ENCODE data around the gene ENTPD8. TPM values are rescaled to one million over a fixed set of nuclear protein-coding genes. Genes with fewer than 3 reads are reported as not detected.

Gene ENTPD8
- total RNA-seq, 1 experiment from 2014 or later = 0.77 TPM

- Histone ChIP-seq H3K23me2 (ENCODE audit: insufficient read length, low read depth, low read length, poor library complexity, severe bottlenecking) (peaks cover 3% of the 10 kb centered on the region), H3K79me2 (ENCODE audit: insufficient read depth, low read length) (no peaks in the 10 kb centered on the region), H3K4me2 (ENCODE audit: insufficient read depth, insufficient read length, low read length) (no peak overlapping the region), H3K9me3 (ENCODE audit: control insufficient read depth, low read depth, low read length) (no peaks in the 10 kb centered on the region), H2BK15ac (ENCODE audit: low read depth, low read length) (no peak overlapping the region), H3K18ac (ENCODE audit: insufficient read length, low read depth, low read length) (no peak overlapping the region), H3K23ac (ENCODE audit: insufficient read length, low read depth, low read length) (no peak overlapping the region), H3T11ph (ENCODE audit: low read length) (no peak overlapping the region), H3K56ac (ENCODE audit: insufficient read length, low read depth, low read length) (no peak overlapping the region), H2BK20ac (ENCODE audit: low read depth, low read length, poor library complexity, severe bottlenecking) (no peak overlapping the region), H3K79me1 (ENCODE audit: insufficient read depth, low read depth, low read length, poor library complexity, severe bottlenecking) (no peaks in the 10 kb centered on the region), H3K14ac (ENCODE audit: insufficient read depth, low read length) (no peak overlapping the region; the same call in 1 of the 2 replicates), H3K27ac (ENCODE audit: insufficient read length, low read depth, low read length) (no peak overlapping the region), H2BK5ac (ENCODE audit: insufficient read length, low read length) (no peak overlapping the region), H4K20me1 (ENCODE audit: control insufficient read depth, insufficient read depth, insufficient read length) (no peaks in the 10 kb centered on the region), H4K8ac (replicated peaks; ENCODE audit: insufficient read length, low read depth, low read length) (no peak overlapping the region), H3K9ac (ENCODE audit: extremely low read depth, insufficient read length, low read length) (no peak overlapping the region), H4K5ac (ENCODE audit: insufficient read length, low read depth, low read length) (no peak overlapping the region), H3K27me3 (ENCODE audit: insufficient read depth, low read length) (no peaks in the 10 kb centered on the region), H3K4ac (ENCODE audit: low read depth, low read length) (no peak overlapping the region), H4K91ac (ENCODE audit: insufficient read length, low read depth, low read length) (no peak overlapping the region), H2AFZ (ENCODE audit: low read length) (no peak overlapping the region), H2BK120ac (ENCODE audit: low read depth, low read length, poor library complexity, severe bottlenecking) (no peak overlapping the region), H3K4me1 (ENCODE audit: insufficient read depth, low read length) (no peaks in the 10 kb centered on the region), H2BK12ac (ENCODE audit: insufficient read length, low read depth, low read length) (no peak overlapping the region), H2AK5ac (ENCODE audit: insufficient read length, low read length) (no peak overlapping the region)
- WGBS (ENCODE audit: extremely low coverage, insufficient read length, low lambda C conversion rate) = no CpG with 5 or more reads among the region's 20 CpGs
- TF ChIP-seq CTCF (conservative IDR thresholded peaks at IDR 0.05) = no peak
- H3K27me3 Mint-ChIP-seq (ENCODE audit: low read depth) = peaks cover 8% of the 10 kb centered on the region; the same call in 1 of the 2 replicates
- DNase-seq = peak; percentile 37
- peaks cover 12 to 16% (median 15%) of the 10 kb centered on the region in 3 experiments for H3K36me3 Mint-ChIP-seq (ENCODE audit: insufficient read depth in 1 of 3, low read depth in 3 of 3)
- H3K4me3 Mint-ChIP-seq = peak overlapping the region in 1 of 2 experiments; percentile 73; a peak in 3 of 5 replicates
- no peak overlapping the region for H3K27ac Mint-ChIP-seq
- H3K4me1 Mint-ChIP-seq = peaks cover 0 to 5% of the 10 kb centered on the region in 2 experiments; a peak in 1 of 4 replicates
- peaks cover 10 to 12% of the 10 kb centered on the region in 2 experiments for H3K9me3 Mint-ChIP-seq
Measured at GRCh38 chr9:137406085-137406760, 34.9 kb downstream of the ENTPD8 start.

Data from H9 (cell line).